OCI-LY1 (cell line): Measurements from ENCODE around the gene PHF20.

Experiments used
- EZH2 ChIP-seq: fragments of 200-600 bp; sonication (generic), shearing (Covaris generic); IDR thresholded peaks from 2 replicates; pipeline ENCODE4 v1.8.0; 2017; ENCODE audit warnings: borderline replicate concordance, mixed run types, mild to moderate bottlenecking, antibody characterized with exemption, low read length, moderate library complexity, mixed read lengths
- TF ChIP-seq, protein P1 (sequence below): fragments of 200-600 bp; sonication (generic), shearing (Covaris generic); IDR thresholded peaks from 2 replicates; pipeline ENCODE4 v1.5.1; 2017; ENCODE audit warnings: mild to moderate bottlenecking, antibody characterized with exemption, low read length, moderate library complexity, mixed read lengths

GRCh38 chr20:35870541-35871258 lies 98.9 kb downstream of the PHF20 start:
- TF ChIP-seq, protein P1, sequence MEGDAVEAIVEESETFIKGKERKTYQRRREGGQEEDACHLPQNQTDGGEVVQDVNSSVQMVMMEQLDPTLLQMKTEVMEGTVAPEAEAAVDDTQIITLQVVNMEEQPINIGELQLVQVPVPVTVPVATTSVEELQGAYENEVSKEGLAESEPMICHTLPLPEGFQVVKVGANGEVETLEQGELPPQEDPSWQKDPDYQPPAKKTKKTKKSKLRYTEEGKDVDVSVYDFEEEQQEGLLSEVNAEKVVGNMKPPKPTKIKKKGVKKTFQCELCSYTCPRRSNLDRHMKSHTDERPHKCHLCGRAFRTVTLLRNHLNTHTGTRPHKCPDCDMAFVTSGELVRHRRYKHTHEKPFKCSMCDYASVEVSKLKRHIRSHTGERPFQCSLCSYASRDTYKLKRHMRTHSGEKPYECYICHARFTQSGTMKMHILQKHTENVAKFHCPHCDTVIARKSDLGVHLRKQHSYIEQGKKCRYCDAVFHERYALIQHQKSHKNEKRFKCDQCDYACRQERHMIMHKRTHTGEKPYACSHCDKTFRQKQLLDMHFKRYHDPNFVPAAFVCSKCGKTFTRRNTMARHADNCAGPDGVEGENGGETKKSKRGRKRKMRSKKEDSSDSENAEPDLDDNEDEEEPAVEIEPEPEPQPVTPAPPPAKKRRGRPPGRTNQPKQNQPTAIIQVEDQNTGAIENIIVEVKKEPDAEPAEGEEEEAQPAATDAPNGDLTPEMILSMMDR = no peak
- no peak for TF ChIP-seq EZH2
